NB4 (cell line): ENCODE measurements around the gene UBA6.
"Not testable (repeated sequence)": the region's sequence is repeated elsewhere in the genome, so short reads cannot be mapped to it uniquely, and the experiment has no call there.

ENCODE experiments used
- DNase-seq: peaks from one replicate; pipeline ENCODE4 v3.0.0; 2010; ENCODE audit warnings: low read depth
- H3K4me3 ChIP-seq: one replicate; pipeline ENCODE4 v1.5.1; 2011; ENCODE audit warnings: mild to moderate bottlenecking, low read depth, low read length, moderate library complexity
- MYC ChIP-seq: IDR thresholded peaks from 2 replicates; pipeline ENCODE4 v1.6.1; 2011; ENCODE audit warnings: low read depth, low read length
- POLR2A ChIP-seq: IDR thresholded peaks from 2 replicates; pipeline ENCODE4 v1.6.1; 2011; ENCODE audit warnings: mild to moderate bottlenecking; ENCODE audit not compliant: insufficient read length; ENCODE audit errors: extremely low read depth
- TF ChIP-seq, protein P1 (sequence below): IDR thresholded peaks from one replicate; pipeline ENCODE4 v1.5.1; 2012; ENCODE audit warnings: low read depth, low read length
- TF ChIP-seq, protein P2 (sequence below): IDR thresholded peaks from 2 replicates; pipeline ENCODE4 v1.6.1; 2011; ENCODE audit warnings: low read depth, low read length

UBA6 gene

DNA sequence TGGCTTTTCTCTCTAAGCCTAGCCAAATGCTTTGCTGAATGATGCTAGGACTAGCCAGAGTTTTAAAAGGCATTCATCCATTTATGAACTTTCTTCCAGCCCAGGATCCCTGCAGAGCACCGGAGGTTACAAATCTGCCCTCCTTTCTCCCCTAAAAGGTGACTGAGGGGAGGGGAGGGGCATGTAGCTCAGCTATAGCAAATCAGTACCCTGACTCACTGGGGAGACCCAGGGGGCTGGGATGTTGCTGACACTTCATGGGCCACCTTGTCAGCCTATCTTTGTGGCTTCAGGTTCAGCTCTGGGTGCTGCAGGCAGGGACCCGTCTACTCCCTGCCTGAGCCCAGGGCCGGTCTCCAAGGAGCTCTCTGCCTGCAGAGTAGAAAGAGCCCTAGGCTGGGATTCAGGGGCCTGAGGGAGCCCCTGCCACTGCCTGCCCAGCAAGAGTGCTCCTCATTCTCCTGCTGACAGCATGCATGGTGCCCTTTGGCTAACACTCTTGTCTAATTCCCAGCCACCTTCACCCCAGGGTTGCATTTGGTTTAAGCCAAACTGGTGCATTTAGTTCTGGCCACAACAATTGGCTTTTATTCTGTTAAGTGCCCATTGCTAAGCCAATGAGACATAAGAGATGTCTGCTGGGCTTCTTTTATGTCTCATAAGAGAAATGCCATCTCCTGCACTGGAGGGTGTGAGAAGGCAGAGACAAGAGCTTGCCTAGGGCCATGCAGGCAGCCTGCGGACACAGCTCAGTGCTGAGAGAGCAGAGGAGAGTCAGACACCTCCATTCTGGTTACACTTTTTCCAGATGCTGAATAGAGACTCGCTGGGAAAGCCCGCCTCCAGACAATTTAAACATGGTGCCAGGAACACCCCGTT is 11.9 kb upstream of the UBA6 start:
- no peak overlapping the region for H3K4me3 ChIP-seq
- DNase-seq = no peak
- TF ChIP-seq, protein P1, sequence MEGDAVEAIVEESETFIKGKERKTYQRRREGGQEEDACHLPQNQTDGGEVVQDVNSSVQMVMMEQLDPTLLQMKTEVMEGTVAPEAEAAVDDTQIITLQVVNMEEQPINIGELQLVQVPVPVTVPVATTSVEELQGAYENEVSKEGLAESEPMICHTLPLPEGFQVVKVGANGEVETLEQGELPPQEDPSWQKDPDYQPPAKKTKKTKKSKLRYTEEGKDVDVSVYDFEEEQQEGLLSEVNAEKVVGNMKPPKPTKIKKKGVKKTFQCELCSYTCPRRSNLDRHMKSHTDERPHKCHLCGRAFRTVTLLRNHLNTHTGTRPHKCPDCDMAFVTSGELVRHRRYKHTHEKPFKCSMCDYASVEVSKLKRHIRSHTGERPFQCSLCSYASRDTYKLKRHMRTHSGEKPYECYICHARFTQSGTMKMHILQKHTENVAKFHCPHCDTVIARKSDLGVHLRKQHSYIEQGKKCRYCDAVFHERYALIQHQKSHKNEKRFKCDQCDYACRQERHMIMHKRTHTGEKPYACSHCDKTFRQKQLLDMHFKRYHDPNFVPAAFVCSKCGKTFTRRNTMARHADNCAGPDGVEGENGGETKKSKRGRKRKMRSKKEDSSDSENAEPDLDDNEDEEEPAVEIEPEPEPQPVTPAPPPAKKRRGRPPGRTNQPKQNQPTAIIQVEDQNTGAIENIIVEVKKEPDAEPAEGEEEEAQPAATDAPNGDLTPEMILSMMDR = no peak
- TF ChIP-seq, protein P2, sequence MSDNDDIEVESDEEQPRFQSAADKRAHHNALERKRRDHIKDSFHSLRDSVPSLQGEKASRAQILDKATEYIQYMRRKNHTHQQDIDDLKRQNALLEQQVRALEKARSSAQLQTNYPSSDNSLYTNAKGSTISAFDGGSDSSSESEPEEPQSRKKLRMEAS = no peak
- no peak for TF ChIP-seq POLR2A
- TF ChIP-seq MYC = no peak

DNA sequence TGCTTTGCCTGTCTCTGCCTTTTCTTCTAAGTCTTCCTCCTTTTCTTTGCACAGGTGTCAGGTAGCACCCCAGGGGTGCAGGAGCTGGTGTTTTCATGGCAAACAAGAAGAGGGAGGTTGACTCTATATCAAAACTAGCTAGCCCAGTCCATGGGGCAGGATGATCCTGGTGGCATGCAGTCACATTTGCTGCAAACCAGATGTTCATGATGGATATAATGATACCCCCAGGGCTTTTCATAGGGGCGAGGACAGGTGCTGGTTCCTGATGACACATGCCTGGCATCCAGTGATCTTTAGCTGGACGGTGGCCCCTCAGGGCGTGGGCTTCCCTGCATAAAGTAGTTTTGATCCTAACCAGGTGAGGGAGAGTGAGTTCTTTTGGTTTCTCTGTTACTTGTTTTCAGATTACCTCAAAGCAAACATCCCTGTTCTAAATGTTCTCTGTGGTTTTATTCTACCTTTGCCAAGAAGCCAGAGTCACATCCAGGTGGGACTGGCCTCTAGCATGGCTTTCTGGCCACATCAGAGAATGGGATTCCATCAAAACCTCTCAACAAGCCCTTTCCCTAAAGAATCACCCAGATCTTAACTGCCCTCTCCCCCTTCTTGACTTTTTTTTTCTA is 11.2 kb upstream of the UBA6 start:
- no peak for DNase-seq
- H3K4me3 ChIP-seq = no peak overlapping the region

DNA sequence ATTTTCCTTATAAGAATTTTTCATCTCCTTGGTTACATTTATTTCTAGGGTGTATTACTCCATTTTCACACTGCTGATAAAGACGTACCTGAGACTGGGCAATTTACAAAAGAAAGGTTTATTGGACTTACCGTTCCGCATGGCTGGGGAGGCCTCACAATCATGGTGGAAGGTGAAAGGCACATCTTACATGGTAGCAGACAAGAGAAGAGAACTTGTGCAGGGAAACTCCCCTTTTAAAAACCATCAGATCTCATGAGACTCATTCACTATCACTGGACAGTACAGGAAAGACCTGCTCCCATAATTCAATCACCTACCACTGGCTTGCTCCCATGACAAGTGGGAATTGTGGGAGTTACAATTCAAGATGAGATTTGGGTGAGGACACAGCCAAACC is 5.7 kb upstream of the UBA6 start:
- not testable (repeated sequence) for DNase-seq

More for the DNA sequence above, 11.2 kb upstream of the UBA6 start:
- TF ChIP-seq POLR2A = no peak
- TF ChIP-seq MYC = no peak
- TF ChIP-seq, protein P1 = no peak
- TF ChIP-seq, protein P2 = no peak

DNA sequence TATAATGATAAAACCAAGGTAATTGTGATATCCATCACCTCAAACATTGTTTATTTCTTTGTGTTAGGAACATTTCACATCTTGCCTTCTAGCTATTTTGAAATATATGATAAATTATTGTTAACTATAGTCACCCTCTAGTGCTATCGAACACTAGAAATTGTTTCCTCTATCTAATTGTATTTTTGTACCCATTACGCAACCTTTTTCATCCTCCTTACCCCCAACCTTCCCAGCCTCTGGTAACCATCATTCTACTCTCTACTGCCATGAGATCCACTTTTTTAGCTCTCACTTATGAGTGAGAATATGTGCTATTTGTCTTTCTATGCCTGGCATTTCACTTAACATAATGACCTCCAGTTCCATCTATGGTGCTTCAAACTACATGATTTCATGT is 3.9 kb upstream of the UBA6 start:
- no peak for DNase-seq
- TF ChIP-seq MYC = no peak
- TF ChIP-seq, protein P2 = no peak
- no peak overlapping the region for H3K4me3 ChIP-seq

More for the DNA sequence above, 5.7 kb upstream of the UBA6 start:
- not testable (repeated sequence) for H3K4me3 ChIP-seq

DNA sequence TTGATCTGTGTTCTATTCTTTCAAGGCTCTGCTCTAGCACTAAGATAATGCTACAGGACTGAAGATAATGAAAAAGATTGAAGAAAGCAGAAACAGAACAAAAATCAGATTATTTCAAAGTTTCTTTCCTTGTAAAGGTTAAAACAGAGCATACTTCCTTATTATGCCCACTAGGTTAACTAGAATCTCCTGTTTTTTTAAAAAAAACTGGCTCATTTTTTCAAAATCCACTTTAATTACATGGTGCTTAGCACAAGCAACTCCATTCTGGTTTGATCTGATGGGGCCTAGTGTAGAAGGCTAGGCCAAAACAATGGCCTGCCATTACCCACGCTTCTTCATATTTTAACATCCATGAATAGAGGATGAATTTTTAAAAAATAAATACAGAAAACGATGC is 1.2 kb upstream of the UBA6 start:
- peak overlapping the region; percentile 98 for H3K4me3 ChIP-seq
- TF ChIP-seq POLR2A = no peak
- TF ChIP-seq, protein P1 = no peak
- DNase-seq = no peak

DNA sequence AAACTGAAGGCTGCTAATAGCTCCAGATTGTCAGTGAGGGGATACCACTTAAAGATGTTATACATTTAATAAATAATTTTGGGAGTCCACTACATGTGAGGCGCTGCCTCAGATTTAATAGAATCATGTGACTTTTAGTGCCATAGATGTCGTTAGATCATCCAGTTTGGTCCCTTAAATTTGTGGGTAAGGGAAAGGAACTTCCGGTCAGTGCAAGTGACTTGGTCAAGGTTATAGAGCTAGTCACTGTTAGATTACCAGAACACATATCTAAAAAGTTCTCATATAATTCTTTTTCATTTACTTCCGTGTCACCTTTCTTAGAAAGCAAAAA is 529 bp upstream of the UBA6 start:
- TF ChIP-seq MYC (no peak), POLR2A (no peak)
- TF ChIP-seq, protein P1 = no peak
- TF ChIP-seq, protein P2 = no peak
- peak overlapping the region; percentile 98 for H3K4me3 ChIP-seq
- DNase-seq = no peak
